Body of pancreas (tissue), 4 donors: ENCODE measurements around the gene PAAF1.

Source experiments
- CTCF ChIP-seq, 7 experiments: fragments of 450-650 bp in 4 of 7; fragments of 200-600 bp in 3 of 7; sonication (generic) in 3 of 7; IDR thresholded peaks; one replicate each; pipeline ENCODE4 v1.5.1; 2016 to 2019; ENCODE audit warnings: antibody characterized with exemption in 7 of 7
- POLR2A ChIP-seq, 3 donors: fragments of 450-650 bp; IDR thresholded peaks; one replicate each; pipeline ENCODE4 v1.6.1; 2016; ENCODE audit warnings: antibody characterized with exemption in 3 of 3, mild to moderate bottlenecking in 2 of 3

GRCh38 chr11:73851046-73851764 lies 25.6 kb upstream of the PAAF1 start:
- no peak for TF ChIP-seq POLR2A (IDR thresholded peaks at IDR 0.05)
- no peak for TF ChIP-seq CTCF (IDR thresholded peaks at IDR 0.05)
